IPS-18a (cell line): Measurements from ENCODE around the gene KLF6.

ENCODE experiments used
- H3K27ac ChIP-seq: one replicate; pipeline ENCODE4 v1.5.1; 2013; ENCODE audit warnings: low read length
- H3K27me3 ChIP-seq: one replicate; pipeline ENCODE4 v1.6.1; 2013; ENCODE audit warnings: mild to moderate bottlenecking, low read length; ENCODE audit not compliant: control insufficient read depth, insufficient read depth
- H3K36me3 ChIP-seq: one replicate; pipeline ENCODE4 v1.6.1; 2013; ENCODE audit warnings: low read depth, low read length; ENCODE audit not compliant: control insufficient read depth
- H3K4me1 ChIP-seq: one replicate; pipeline ENCODE4 v1.6.1; 2013; ENCODE audit warnings: low read depth, low read length; ENCODE audit not compliant: control insufficient read depth
- H3K4me3 ChIP-seq: one replicate; pipeline ENCODE4 v1.5.1; 2013; ENCODE audit warnings: low read length
- H3K9ac ChIP-seq: one replicate; pipeline ENCODE4 v1.6.1; 2013; ENCODE audit warnings: mild to moderate bottlenecking, low read length, moderate library complexity
- H3K9me3 ChIP-seq: one replicate; pipeline ENCODE4 v1.6.1; 2013; ENCODE audit warnings: low read depth, low read length; ENCODE audit not compliant: control insufficient read depth

The KLF6 gene

DNA sequence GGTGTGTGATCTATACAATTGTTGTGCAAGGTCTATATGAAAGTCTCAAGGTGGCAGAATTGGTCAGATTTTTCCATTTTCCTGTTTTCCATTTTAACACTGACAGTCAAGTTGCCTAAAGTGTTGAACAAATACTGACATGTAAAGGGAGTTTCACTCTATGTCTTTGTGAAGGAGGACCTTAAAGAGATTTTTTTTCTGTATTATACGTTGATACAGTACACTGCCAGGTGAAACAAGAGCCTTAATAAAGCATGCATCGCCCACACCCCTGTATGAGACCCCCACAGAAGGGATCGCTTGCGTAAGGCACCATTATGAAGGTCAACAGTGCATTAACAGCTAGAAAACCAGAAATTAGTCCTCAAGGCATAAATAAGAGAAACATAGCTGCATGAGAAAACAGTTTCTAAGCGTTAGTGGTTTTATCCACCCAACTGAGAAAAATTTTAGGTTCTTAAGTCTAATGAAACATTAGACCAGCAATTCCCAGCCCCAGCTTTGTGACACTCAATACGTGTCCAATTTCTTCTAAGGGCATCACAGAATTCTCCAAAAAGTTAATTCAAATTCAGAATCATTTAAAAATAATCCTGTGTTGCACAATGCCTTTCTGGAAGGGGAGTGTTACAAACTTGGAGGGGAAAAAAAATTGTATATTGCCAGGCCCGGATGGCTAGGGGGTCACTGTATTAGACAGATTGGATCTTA is 6.9 kb downstream of the KLF6 start:
- H3K9me3 ChIP-seq, result no peaks in the 10 kb centered on the region
- H3K36me3 ChIP-seq, result peaks cover 58% of the 10 kb centered on the region
- no peak overlapping the region for H3K9ac ChIP-seq
- no peak overlapping the region for H3K4me3 ChIP-seq
- peaks cover 27% of the 10 kb centered on the region for H3K4me1 ChIP-seq
- no peak overlapping the region for H3K27ac ChIP-seq
- peaks cover 10% of the 10 kb centered on the region for H3K27me3 ChIP-seq

DNA sequence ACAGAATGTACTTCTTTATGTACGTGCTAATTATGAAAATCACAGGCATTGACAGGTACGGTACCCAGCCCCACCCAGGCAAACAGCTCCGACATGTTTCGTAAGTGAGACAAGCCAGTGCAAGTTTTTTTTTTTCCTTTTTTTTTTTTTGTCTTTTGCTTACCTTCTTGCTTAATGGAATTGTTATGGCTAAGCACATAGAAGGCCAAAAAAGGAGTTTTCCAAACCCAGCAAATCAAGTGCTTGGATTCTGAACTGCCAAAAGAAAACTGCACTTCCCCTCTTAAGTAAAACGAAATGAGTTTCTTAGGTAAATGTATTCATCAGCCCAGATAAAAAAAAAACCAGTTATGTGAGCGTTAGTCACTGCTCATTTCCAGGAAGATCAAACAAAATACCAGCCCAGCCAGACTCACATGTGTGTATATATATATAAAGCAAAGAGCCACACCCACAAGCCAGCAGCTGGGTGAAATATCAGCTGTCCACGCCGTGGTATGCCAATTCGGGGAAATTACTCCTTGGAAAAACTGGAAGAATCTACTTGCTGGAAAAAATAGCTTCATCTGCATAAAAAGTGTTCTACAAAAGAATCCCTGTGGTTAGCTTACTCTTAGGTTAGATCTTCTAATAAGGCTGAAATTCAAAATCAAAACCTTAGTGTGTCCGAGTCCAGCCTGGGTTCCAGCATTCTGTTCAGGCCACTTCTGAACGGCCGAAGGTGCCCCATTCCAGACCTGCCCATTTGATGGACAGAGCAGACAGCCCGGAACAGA is 8.0 kb downstream of the KLF6 start:
- H3K27ac ChIP-seq, result no peak overlapping the region
- no peaks in the 10 kb centered on the region for H3K9me3 ChIP-seq
- no peak overlapping the region for H3K4me3 ChIP-seq
- peaks cover 15% of the 10 kb centered on the region for H3K4me1 ChIP-seq
- peaks cover 55% of the 10 kb centered on the region for H3K36me3 ChIP-seq
- no peaks in the 10 kb centered on the region for H3K27me3 ChIP-seq
- no peak overlapping the region for H3K9ac ChIP-seq

DNA sequence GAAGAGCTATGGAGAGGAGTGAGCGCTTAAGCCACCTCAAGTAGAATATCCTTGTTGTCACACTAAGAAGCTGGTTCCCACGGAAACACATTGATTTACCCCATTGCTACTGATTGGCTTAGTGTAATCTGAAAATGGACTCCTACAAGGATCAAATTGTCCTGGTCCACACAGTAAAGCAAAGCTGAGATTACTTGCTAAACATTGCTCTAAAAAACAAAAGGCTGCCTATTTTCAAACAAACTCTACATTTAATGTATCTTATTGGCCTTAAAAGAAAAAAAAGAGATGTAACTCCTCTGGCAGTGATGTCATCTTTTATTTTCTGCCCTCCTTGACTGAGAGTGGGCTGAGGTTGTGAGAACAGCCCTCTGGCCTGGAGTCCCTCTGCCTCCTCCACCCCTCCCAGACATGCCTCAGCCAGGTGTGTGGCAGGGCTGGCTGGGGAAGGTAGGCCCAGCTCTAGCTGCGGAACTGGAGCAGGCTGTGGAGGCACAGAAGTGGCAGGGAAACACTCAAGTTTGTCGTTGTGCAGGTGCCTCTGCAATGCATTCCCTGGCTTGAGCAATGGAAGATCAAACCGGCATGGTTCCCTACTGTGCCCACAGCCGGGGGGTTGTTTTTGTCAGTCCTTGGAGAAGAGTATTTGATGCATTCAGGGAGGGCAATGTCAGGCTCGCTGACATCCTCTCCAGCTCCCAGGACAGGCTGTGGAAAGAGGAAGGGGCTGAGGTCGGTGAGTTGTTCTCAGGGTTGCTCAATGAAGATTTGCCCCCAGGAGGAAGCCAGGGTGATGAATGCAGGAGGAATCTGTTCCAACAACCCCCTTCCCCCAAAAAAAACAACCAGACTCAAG is 9.1 kb downstream of the KLF6 start:
- H3K27ac ChIP-seq, result peak overlapping the region; percentile 47
- peaks cover 45% of the 10 kb centered on the region for H3K36me3 ChIP-seq
- no peak overlapping the region for H3K9ac ChIP-seq
- peaks cover 15% of the 10 kb centered on the region for H3K4me1 ChIP-seq
- H3K9me3 ChIP-seq, result no peaks in the 10 kb centered on the region
- H3K27me3 ChIP-seq, result no peaks in the 10 kb centered on the region
- no peak overlapping the region for H3K4me3 ChIP-seq

DNA sequence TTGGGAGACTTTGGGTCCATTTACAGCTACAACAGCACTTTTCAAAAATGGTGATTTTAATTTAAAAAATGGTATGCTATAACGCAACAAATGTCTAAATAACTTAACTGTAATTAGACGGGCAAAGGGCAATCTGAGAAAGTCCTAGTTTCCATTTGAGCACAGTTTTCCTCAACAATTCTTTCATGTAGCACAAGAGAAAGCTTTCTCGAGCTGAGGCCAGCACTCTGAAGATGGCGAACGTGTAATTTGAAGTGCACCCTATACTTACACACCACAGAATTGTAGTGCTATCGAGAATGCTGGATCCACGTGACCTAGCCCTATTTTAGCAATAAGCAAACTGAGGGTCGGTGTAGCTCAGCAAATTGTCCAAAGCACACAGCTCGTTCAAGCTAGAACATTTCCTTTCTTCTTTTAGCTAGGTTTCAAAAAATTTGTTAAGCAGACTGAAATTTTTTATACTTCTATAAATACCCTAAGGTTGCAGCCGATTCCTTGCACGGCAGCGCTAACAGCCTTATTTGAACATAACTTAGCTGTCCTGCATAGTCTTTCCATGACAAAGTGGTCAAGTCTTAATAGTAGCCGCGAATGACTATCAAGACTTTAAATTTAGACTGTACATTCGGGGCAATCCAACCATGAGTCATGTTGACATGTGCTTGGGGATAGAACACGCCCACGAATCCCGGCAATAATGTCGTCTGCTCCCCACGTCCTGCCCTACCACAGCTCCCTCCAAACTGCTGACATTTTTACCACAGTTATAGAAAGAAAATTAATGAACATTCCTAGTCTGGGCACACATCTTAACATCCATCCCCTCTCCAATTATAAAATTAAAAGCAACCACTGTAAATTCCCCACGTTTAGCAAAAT is 10.0 kb downstream of the KLF6 start:
- Histone ChIP-seq H3K9ac (no peak overlapping the region), H3K36me3 (peaks cover 36% of the 10 kb centered on the region), H3K27ac (no peak overlapping the region), H3K4me3 (no peak overlapping the region), H3K9me3 (no peaks in the 10 kb centered on the region), H3K4me1 (peaks cover 15% of the 10 kb centered on the region), H3K27me3 (no peaks in the 10 kb centered on the region)

DNA sequence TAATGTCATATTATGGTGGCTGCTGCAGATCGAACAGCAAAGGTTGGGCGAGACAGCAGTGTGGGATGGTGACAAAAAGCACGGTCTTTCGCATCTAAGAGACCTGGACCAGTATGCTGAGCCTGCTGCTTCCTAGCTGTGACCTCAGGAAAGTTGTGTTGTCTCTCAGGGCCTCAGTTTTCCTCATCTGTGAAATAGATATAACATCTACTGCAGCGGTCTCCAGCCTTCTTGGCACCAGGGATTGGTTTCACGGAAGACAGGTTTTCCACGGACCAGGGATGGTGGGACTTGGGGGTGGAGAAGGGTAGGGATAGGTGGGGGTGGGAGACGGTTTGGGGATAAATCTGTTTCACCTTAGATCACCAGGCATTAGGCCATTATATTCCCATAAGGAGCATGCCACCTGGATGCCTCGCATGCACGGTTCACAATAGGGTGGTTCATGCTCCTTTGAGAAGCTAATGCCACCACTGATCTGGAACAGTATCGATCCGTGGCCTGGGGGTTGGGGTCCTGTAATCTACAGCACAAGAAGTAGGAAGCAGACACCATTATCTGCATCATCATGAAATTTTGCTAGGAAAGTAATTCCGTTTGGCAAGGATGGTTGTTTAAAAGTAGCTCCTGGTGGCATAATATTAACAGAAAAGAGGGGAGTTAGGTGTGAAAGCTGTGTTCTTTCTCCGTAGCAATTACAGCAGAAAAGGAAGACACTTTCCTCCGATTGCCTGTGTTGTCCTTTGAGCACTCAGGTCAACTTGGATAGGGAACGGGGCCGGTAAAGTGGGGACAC is 10.8 kb downstream of the KLF6 start:
- Histone ChIP-seq H3K4me3 (no peak overlapping the region), H3K9ac (no peak overlapping the region), H3K4me1 (peaks cover 15% of the 10 kb centered on the region), H3K27me3 (no peaks in the 10 kb centered on the region), H3K27ac (no peak overlapping the region), H3K36me3 (peaks cover 28% of the 10 kb centered on the region), H3K9me3 (no peaks in the 10 kb centered on the region)

DNA sequence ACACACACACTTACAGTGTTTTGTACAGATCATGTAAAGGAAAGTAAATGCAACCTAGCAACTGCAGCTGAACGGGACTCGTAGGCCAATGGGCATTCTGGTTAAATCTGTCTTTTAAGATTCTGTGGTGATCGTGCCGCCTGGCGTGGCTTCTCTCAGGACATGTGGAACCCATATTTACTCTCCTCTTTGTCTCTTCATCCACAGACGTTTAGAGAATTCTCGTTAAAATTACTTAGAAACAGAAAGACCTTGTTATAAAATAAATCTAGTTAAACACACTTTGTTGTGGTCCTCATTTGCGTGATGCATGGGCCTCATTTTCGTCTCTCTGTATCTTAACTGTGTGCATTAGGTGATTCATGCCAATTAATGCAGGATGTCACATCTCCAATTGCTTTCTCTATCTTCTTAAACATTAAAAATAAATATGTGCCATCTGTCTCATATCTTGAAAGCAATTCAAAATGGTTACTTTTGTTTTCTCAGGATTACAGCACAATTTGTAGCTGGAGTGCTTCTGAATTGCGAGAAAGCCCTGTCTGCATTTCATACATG is 11.5 kb downstream of the KLF6 start:
- Histone ChIP-seq H3K27me3 (no peaks in the 10 kb centered on the region), H3K9me3 (no peaks in the 10 kb centered on the region), H3K9ac (no peak overlapping the region), H3K36me3 (peaks cover 21% of the 10 kb centered on the region), H3K4me1 (peaks cover 15% of the 10 kb centered on the region), H3K4me3 (no peak overlapping the region), H3K27ac (no peak overlapping the region)

DNA sequence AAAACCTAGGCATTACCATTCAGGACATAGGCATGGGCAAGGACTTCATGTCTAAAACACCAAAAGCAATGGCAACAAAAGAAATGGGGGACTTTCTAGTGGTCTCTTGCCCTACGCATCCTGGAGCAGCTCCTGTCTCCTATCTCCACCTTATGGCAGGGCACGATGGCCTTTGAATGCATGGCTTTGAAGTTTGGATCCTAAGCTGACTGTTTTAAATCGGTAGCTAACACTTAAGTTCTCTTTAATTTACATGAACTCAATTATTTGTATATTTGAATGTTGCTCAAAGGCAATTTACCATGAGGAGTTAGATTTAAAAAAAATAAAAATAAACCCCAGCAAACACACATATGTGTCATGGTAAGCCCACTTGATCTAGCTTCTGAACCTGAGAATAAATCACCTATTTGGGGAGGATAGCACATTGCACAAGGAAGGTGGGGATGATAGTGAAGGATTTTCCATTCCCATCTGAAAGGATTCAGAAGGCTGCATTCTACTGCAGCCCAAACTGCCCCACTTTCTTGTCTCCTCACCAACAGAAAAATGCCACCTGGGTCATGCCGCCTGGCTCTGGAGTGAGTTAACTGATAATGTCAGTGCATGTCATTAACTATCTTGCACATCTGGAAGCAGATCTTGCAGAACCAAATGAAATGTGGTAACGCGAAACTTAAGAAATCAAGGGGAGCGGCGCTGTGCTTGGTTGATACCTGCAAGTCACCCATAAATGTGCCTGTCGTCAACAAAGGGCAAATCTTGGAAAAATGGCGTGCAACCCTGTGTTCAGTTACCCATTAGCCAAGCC is 12.4 kb downstream of the KLF6 start:
- no peaks in the 10 kb centered on the region for H3K9me3 ChIP-seq
- H3K36me3 ChIP-seq, result peaks cover 13% of the 10 kb centered on the region
- H3K27me3 ChIP-seq, result no peaks in the 10 kb centered on the region
- H3K9ac ChIP-seq, result no peak overlapping the region
- no peak overlapping the region for H3K4me3 ChIP-seq
- H3K4me1 ChIP-seq, result peaks cover 15% of the 10 kb centered on the region
- no peak overlapping the region for H3K27ac ChIP-seq

DNA sequence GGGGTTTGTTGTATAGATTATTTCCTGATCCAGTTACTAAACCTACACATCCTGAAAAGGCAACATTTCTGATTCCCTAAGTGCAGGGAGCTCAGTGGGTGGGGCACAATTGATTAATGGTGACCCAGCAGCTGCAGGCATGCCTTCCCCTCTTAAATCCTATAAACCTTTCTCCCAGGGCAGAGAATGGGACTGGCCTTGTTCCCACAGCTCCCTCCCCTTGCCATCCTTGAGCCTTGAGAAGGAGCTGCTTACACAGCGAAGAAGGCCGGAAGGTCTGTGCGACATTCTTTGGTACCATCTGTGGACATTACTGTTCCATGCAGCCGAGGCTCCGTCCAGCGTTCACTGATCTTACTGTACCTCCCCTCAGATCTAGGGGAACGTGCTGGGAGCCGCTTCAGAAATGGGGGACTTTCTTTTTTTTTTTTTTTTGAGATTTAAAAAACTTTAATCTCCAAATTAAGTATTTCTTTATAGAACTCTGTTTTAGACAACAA is 14.3 kb downstream of the KLF6 start:
- Histone ChIP-seq H3K27me3 (no peaks in the 10 kb centered on the region), H3K9ac (no peak overlapping the region), H3K4me3 (no peak overlapping the region), H3K4me1 (peaks cover 6% of the 10 kb centered on the region), H3K9me3 (no peaks in the 10 kb centered on the region), H3K27ac (no peak overlapping the region), H3K36me3 (no peaks in the 10 kb centered on the region)

DNA sequence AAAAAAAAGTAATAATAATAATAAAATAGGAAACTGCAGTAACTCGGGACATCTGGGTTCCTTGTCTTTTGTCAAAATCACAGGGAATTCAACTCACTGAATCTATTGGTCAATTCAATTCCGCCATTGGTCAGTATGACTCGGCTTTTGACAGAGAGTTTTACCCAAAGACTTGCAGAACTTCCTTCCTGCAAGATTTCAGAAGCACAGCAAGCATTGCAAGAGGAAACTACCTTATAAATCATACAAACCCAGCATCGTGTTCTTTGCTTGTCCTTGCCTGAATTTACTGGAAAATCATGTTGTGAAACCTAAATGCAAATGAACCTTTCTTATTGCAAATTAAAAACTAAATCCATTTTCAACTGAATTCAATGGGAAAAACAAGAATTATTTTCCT is 15.5 kb downstream of the KLF6 start:
- Histone ChIP-seq H3K9ac (no peak overlapping the region), H3K27ac (no peak overlapping the region), H3K27me3 (no peaks in the 10 kb centered on the region), H3K4me3 (no peak overlapping the region), H3K36me3 (no peaks in the 10 kb centered on the region), H3K4me1 (peaks cover 4% of the 10 kb centered on the region), H3K9me3 (no peaks in the 10 kb centered on the region)
